Astrocyte of the hippocampus (primary cell): Measurements from ENCODE around the gene AKAP8.
"Not testable (repeated sequence)": the region's sequence is repeated elsewhere in the genome, so short reads cannot be mapped to it uniquely, and the experiment has no call there.

Source experiments
- DNase-seq: peaks from one replicate; pipeline ENCODE4 v3.0.0; 2011; ENCODE audit warnings: low read depth, low spot score

The AKAP8 gene

DNA sequence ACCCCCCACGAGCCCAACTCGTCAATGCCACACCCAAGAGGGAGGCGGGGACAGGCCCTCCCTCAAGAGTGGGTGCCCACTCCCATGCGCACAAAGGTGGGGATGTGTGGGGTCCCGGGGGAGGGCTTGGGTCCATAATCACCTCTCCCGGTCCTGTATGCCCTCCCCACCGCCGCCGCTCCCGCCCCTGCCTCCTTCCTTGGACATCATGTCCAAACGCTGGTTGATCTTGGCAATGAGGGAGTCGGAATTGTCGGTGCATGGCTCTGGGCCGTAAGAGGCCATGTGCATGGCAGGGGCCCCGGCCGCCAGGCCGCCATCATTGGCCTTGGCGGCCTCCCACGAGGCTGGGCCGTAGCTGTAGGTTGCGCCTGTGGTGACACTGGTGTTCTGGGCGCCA lies 5.9 kb downstream of the AKAP8 start:
- DNase-seq, result no peak

DNA sequence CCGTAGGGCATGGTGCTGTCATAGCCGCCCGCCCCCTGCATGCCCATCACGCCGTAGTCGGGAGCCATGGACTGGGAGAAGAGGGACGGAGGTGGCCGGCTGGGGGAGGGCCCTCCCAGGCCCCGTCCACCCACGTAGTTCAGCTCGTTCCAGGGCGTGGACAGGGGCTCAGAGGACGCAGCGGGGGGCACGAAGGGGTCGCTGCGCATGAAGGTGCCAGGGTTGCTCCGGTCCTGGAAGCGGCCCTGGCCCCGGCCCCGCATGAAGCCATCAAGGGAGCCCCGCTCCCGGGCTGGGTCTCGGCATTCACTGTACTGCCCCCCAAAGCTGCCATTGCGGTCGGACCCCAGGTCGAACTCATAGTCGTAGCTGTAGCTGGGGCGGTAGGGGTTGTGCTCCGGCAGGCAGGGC lies 6.7 kb downstream of the AKAP8 start:
- no peak for DNase-seq

DNA sequence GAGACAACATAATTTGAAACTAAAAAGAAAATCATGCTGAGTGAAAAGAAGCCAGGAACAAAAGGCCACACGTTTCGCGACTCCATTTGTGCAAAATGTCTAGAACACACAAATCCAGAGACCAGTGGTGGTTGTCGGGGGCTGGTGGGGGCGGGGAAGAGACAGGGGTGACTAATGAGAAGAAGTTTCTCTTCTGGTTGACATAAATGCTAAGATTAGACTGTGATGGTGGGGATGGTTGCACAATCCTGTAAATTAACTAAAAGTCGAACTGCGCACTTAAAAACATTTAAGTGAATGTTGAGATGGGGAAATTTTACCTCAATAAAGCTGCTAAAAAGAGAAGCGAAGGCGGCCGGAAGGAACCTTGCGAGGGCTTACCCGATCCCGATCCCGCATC lies 7.1 kb downstream of the AKAP8 start:
- DNase-seq, result no peak

DNA sequence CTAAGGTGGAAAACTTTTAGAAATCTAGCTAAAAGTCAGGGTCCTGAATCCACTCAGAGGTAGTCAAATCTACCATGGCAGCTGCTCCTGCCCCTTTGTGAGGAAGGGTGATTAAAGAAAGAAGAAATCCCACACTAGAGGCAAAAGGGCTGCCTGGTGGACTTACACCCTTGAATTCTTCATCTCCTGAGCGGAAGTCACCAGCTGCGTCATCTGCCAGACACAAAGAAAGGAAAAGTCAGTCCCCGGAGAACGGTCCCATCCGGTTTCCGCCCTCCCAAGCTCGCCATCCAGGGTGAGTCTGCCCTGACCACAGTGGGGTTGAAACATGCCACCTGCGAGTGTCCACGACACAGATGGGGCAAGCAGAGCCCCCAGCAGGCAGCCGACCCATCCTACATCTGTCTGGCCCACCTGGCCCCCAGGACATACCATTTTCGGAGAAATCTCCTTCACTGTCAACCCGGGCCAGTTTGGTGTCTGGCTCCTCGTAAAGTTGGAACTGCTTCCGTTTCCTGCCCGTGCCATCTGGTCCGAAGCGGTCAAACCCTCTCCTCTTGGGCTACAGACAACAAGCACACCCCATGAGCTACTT lies 7.7 kb downstream of the AKAP8 start:
- DNase-seq, result no peak

DNA sequence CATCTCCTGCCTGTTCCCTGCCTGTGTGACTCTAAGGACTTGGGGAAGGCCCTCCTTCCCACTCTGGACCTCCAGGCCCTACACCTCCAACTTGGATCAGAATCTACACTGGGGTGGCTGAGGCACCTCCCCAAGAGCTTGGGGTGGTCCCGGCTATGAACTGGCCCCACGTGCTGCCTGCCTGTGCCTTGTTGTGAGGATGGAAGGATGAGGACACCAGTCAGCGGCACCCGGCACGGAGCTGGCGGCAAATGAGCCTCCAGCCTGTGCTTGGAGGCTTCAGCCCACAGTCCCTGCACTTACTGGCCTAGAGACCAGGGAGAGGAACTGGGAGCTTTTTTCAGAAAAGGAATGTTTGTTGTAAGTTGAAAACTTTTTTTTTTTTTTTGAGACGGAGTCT lies 8.5 kb downstream of the AKAP8 start:
- DNase-seq, result no peak

DNA sequence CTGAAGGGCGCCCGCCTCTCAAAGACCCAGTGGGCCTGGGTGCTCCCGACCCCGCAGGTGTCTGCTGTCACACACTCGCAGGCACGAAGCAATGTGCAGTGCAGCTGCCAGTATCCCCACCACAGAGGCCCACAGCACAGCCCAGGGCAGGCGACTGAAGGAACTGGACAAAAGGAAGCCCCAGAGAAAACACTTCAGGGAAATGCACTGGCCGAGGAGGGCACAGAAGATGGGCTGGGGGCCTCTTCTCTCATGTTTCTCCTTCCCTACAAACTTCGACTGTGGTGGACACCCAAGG lies 10.0 kb downstream of the AKAP8 start:
- DNase-seq, result no peak

DNA sequence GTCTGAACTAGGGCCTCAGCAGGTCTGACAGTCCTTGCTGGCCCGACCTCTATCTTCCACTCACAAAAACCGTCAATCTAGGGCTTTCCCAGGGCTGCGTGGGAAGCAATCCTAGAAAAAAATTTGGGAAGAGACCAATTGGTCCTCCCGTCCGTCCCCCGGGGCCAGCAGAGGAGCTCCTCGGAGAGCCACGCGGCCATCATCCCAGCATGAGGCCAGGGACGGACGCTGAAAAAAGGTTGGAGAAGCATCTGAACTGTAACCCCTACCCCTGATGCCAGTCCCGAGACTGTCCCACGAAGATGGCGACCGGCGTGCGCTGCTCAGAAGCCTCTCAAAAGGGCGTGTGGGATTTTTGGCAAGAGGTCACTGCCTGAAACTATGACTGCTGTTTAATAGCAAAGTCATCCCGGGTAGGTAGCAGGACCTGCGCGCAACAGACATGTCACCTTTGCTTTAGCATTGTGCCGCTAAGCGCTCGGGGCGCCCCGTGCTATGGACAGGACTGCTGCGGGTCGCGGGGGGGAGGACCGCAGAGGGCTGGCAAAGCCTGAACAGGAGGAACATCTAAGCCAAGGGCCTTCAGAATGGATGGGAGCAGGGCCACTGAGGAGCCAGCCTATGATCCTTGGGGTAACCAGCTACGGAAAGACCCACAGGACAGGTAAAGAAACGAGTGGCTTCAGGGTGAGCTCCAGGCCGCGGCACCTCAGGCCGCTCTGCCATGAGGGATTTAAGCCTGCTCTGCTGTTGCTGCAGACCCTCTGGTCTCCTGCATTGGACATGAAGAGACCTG lies 10.6 kb downstream of the AKAP8 start:
- DNase-seq, result no peak

DNA sequence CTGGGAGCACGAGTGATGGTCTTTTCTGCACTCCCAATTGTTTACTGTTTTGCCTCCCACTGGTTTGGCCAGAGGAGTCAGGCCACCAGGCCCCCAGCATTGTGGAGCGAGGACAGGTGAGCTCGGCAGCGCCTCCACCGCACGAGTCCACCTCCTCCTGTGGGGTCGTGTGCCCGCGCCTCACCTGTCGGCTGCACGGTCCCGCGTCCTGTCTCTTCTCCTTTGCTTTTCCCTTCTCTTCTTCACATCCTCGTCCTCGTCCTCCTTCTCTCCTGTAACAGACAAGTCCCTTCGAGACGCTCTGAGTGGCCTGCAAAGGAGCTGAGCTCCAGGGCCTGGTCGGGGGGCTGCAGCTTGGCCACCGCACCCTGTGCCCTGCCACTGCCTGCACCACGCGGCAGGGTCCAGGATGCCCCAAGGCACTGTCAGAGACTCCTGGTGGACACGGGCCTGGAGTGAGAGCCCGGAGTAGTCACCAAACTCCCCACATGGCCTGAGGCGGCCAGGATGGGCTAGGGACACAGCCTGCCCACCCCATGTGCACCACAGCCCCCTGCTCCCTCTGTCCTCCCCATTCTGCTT lies 11.4 kb downstream of the AKAP8 start:
- no peak for DNase-seq

DNA sequence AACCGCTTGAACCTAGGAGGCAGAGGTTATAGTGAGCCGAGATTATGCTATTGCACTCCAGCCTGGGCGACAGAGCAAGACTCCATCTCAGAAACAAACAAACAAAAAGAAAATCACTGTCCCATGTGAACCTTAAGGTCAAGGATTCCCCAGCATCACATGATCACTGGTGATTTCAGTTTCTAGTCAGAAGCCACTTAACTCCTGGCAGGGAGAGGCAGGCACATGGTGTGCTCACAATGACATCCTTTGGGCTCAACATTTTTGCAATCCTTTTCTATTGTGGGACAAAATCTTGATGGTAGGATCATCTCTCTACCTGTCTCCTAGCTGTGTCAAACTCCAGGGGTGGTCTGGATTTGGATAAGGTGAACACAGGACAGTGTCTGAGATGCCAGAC lies 12.1 kb downstream of the AKAP8 start:
- no peak for DNase-seq

DNA sequence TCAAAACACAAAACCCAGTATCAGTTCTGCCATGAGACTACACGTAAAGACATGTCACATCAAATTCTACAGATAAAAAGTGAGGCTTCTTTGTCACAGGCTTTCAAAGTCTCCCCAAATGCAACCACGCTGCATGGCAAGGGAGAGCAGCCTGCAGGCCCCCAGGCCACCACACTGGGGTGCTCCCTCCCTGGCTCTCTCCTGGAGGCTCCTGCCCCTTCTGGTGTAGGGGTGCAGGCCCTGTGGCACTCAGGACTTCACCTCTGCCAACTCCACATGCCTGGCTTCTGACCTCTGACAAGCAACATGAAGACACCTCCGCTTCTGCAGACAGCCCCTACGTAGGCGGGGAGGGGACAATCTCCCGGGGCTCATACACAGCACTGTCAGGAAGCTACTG lies 14.3 kb downstream of the AKAP8 start:
- DNase-seq, result no peak

DNA sequence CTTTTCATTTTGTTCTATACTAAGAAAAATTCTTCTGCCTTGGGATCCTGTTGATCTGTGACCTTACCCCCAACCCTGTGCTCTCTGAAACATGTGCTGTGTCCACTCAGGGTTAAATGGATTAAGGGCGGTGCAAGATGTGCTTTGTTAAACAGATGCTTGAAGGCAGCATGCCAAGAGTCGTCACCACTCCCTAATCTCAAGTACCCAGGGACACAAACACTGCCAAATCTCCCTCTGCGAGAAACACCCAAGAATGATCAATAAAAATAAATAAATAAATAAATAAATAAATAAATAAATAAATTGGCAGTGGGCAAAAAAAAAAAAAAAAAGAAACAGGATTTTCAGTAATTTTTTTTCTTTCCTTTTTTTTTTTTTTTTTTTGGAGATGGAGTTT lies 15.8 kb downstream of the AKAP8 start:
- DNase-seq, result not testable (repeated sequence)

DNA sequence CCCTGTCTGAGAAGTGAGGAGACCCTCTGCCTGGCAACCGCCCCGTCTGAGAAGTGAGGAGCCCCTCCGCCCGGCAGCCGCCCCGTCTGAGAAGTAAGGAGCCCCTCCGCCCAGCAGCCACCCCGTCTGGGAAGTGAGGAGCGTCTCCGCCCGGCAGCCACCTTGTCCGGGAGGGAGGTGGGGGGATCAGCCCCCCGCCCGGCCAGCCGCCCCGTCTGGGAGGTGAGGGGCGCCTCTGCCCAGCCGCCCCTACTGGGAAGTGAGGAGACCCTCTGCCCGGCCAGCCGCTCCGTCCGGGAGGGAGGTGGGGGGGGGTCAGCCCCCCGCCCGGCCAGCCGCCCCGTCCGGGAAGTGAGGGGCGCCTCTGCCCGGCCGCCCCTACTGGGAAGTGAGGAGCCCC lies 16.5 kb downstream of the AKAP8 start:
- DNase-seq, result not testable (repeated sequence)

DNA sequence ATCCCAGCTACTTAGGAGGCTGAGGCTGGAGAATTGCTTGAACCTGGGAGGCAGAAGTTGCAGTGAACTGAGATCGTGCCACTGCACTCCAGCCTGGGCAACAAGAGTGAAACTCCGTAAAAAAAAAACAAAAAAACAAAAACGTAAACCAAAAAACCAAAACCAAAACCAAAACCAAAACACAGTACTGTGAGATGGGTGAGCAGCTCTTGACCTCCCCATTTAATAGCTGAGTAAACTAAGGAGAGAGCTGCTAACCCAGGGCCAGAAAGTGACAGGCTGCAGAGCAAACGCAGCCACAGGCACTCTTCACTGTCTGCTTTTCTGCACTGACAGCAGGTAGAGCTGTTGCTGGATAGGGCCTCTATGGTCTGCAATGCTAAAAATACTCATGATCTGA lies 19.6 kb downstream of the AKAP8 start:
- DNase-seq, result not testable (repeated sequence)

DNA sequence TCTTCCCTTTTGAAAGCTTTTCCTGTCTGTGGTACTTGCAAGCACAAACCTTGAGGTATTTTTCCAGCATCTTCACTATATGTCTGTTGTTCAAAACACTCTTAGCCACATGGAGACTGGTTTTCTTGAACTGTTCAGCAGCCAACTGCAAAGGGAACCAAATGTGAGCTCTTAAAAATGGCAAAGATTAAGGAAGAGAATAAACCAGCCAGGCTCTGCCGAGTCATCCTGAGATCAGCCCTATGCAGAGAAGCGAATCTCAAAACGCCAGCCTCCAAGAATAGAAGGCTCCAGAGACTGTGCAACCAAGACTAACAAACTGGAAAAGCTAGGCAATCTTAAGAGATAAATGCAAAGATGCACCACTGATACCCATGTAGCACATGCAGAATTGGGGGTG lies 20.7 kb downstream of the AKAP8 start:
- DNase-seq, result no peak

DNA sequence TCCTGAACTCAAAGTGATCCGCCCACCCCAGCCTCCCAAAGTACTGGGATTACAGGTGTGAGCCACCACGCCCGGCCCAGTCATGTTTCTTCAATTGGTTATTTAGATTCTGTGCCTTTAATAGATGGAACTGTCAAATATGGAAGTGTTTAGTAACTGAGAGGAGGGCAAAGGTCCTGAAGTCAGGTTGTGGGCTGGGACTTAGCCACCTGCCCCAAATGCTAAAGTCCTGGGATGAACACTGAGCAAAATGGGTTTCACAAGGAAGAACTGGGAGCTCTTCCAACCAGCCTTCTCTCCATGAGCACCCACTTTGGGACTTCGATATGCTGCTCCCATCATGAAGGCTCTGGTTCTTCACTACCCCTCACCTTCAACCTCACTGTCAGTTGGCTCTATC lies 21.7 kb downstream of the AKAP8 start:
- DNase-seq, result no peak

DNA sequence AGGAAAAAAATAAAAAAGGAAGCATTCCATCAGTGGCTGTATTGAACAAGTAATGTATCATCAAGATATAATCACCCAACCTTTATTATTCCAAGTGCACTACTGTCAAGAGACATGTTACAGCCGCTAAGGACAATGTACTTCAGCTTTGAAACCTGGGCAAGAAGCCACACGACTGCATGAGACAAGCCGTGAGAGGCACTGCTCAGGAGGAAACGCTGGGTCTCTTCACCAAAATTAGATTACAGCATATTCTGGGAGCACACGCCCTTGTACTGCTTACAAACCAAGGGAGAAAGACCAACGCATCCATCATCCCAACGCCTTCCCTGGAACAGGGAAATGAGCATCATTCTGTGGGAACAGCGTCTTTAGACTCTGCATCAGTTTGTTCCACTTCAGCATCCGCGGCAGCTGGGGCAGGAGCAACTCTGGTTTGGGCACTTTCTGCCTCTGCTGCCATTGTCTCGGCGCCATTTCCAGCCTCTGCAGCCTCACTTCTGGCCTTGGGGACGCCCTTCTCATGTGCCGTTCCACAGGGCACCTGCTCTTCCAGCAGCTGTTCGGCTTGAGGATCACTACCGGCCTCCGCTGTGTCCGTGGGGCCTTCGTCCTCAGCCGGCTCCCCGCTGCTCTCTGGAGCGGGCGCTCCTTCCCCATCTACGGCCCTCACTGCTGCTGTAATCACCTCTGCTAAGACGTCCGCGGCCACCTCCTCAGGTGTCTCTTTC lies 24.9 kb downstream of the AKAP8 start:
- DNase-seq, result no peak

DNA sequence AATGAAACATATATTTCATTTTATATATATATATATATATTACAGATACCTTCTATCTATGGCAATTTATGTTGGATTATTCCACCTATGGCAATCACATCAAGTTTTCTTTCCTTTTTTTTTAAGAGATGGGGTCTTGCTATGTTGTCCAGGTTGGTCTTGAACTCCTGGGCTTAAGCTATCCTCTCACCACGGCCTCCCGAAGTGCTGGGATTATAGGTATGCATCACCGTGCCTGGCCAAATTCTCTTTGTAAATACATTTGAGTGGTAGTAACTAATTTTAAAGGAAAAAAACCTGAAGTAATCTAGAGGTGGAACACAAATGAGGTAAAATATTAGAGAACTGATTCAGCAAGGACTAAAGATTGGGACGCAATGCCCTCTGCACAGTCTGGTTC lies 25.7 kb downstream of the AKAP8 start:
- no peak for DNase-seq

DNA sequence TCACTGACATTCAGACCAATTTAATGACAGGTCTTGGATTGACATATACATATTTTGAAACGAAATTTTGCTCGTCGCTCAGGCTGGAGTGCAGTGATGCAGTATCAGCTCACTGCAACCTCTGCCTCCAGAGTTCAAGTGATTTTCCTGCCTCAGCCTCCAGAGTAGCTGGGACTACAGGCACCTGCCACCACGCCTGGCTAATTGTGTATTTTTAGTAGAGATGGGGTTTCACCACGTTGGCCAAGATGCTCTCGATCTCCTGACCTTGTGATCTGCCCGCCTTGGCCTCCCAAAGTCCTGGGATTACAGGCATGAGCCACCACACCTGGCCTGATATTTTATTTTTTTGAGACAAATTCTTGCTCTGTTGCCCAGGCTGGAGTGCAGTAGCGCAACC lies 27.1 kb downstream of the AKAP8 start:
- not testable (repeated sequence) for DNase-seq

DNA sequence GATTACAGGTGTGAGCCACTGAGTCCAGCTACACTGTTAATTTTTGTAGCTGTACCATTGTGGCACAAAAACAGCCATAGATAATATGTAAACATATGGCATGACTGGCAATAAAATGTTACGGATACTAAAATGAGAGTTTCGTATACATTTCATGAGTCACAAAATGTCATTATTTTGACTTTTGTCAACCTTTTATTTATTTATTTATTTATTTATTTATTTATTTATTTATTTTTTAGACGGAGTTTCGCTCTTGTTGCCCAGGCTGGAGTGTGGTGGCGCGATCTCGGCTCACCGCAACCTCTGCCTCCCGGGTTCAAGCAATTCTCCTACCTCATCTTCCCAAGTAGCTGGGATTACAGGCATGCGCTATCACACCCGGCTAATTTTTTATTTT lies 38.3 kb downstream of the AKAP8 start:
- DNase-seq, result not testable (repeated sequence)

DNA sequence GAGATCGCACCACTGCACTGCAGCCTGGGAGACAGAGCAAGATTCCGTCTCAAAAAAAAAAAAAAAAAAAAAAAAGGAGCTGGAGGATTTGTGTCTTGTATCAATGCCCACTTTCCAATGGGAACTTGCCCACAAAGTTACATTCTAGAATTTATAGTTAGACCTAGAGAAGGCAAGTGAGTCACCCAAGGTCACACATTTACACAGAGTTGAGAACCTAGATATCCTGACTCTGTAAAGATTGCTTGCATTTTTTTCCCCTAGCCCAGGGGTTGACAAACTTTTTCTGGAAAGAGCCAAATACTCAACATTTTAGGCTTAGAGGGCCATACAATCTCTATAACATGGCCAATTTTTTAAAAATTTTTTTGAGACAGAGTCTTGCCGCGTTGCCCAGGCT lies 39.5 kb downstream of the AKAP8 start:
- no peak for DNase-seq

DNA sequence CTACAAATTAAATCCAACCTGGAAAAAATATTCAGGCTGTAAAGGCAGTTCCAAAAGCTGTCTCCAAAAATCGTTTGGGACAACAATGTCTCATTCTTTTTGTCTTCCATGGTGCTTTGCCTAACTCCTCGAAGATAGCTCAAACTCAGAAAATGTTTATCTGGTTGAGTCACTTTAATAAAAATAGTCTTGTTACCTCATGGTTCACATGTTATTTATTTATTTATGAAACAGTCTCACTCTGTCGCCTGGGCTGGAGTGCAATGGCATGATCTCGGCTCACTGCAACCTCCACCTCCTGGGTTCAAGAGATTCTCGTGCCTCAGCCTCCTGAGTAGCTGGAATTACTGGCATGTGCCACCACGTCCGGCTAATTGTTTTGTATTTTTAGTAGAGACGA lies 42.4 kb downstream of the AKAP8 start:
- no peak for DNase-seq

DNA sequence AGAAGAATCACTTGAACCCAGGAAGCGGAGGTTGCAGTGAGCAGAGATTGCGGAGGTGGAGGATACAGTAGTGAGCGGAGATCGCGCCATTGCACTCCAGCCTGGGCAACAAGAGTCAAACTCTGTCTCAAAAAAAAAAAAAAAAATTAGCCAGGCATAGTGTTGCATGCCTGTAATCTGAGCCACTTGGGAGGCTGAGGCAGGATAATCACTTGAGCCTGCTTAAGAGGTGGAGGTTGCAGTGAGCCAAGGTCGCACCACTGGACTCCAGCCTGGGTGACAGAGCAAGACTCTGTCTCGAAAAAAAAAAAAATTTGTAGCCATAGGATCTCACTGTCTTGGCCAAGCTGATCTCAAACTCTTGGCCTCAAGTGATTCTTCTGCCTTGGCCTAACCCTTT lies 43.6 kb downstream of the AKAP8 start:
- not testable (repeated sequence) for DNase-seq
